Fibroblast of the conjunctiva (primary cell): Measurements from ENCODE around the gene SMAP2.
A peak's percentile ranks its signal among the peaks of the same experiment; 100 is the strongest.
"Not testable (repeated sequence)": the region's sequence is repeated elsewhere in the genome, so short reads cannot be mapped to it uniquely, and the experiment has no call there.

Experiments
- DNase-seq: peaks from one replicate; pipeline ENCODE4 v3.0.0-alpha.2; 2010; ENCODE audit warnings: low read depth

SMAP2 gene

GRCh38 chr1:40372658-40373322, 737 bp upstream of the SMAP2 start:
- no peak for DNase-seq

- DNase-seq = no peak
These were observed 4.0 kb downstream of the SMAP2 start for GRCh38 chr1:40377512-40377911.

GRCh38 chr1:40379785-40380452, 6.4 kb downstream of the SMAP2 start:
- no peak for DNase-seq

GRCh38 chr1:40380817-40381216, 7.3 kb downstream of the SMAP2 start:
- no peak for DNase-seq

- no peak for DNase-seq
These were observed 8.0 kb downstream of the SMAP2 start for GRCh38 chr1:40381268-40382107.

- no peak for DNase-seq
These were observed 8.6 kb downstream of the SMAP2 start for GRCh38 chr1:40382108-40382460.

GRCh38 chr1:40382601-40383000, 9.1 kb downstream of the SMAP2 start:
- DNase-seq = no peak

DNA sequence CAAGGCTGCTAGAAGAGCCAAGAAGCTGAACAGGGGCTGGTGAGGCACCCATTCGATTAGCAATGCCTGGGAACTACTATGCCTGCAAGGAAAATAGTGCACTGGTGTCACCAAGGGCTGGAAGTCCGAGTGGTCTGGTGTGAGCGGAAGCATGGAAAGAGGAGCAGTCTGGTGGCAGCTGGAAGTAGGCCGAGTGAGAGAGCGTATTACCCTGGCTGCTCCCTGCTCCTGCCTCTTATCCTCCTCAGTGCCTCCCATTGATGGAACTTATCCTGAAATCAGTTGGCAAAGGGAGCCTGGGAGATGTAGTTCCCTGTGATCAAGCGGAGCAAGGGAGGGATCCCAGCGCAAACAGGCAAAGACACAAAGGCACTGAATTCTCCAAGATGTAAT, 9.6 kb downstream of the SMAP2 start:
- DNase-seq = no peak

DNA sequence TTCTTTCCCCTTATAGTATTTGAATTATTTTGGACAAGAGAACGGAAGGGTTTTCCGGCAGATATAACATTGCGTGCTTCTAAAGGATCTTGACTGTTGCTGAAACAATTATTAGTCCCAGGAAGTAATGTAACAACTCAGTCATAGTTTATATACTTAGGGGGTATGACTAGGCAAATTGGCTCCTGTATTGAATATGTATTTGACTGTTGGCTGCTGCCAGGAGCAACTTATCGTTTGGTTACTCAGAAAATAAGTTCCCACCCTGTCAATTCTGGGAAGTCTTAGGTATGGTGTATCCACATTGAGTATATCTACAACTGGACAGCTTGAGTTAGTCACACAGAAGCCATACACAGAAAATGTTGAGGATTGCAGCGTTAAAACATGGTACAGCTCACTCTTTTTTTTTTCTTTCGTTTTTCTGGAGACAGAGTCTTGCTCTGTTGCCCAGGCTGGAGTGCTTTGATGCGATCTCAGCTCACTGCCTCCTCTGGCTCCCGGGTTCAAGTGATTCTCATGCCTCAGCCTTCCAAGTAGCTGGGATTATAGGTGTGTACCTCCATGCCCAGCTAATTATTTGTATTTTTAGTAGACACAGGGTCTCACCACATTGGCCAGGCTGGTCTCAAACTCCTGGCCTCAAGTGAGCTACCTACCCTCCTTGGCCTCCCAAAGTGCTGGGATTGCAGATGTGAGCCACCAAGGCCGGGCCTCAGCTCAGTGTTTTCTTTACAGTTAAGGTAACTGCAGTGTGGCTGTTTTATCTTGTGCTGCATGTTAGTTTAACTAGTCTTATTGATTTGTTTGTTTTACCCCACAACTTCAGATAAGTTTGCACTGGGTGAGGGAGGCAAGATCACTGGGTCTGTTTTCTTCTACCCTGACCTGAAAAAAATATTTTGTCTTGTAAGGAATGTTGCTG, 10.2 kb downstream of the SMAP2 start:
- no peak for DNase-seq

GRCh38 chr1:40384413-40384762, 10.9 kb downstream of the SMAP2 start:
- DNase-seq = no peak

- DNase-seq = no peak
These were observed 11.4 kb downstream of the SMAP2 start for GRCh38 chr1:40384887-40385286.

- no peak for DNase-seq
These were observed 12.2 kb downstream of the SMAP2 start for GRCh38 chr1:40385437-40386358.

- no peak for DNase-seq
These were observed 12.8 kb downstream of the SMAP2 start for GRCh38 chr1:40386359-40386723.

- DNase-seq = no peak
These were observed 13.3 kb downstream of the SMAP2 start for GRCh38 chr1:40386796-40387195.

DNA sequence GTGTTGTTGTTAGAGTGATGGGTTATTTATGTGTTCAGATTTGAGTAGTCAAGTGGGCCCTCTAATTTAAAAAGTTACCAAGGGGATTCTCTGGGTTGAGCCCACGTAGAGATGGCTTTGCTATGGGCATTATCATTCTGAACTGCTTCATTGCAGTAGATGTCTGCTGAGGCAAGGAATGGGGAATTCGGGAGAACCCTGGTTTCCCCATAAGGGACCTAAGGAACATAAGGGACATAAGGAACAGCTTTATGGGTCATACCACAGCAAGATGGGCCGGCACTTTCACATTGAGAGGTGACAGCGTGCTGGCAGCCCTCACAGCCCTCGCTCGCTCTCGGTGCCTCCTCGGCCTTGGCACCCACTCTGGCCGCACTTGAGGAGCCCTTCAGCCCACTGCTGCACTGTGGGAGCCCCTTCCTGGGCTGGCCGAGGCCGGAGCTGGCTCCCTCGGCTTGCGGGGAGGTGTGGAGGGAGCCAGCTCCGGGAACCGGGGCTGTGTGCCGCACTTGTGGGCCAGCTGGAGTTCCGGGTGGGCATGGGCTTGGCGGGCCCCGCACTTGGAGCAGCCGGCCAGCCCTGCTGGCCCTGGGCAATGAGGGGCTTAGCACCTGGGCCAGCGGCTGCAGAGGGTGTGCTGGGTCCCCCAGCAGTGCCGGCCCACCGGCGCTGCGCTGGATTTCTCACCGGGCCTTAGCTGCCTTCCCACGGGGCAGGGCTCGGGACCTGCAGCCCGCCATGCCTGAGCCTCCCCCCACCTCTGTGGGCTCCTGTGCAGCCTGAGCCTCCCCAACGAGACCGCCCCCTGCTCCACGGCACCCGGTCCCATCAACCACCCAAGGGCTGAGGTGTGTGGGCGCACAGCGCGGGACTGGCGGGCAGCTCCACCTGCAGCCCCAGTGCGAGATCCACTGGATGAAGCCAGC, 14.1 kb downstream of the SMAP2 start:
- DNase-seq = not testable (repeated sequence)

DNA sequence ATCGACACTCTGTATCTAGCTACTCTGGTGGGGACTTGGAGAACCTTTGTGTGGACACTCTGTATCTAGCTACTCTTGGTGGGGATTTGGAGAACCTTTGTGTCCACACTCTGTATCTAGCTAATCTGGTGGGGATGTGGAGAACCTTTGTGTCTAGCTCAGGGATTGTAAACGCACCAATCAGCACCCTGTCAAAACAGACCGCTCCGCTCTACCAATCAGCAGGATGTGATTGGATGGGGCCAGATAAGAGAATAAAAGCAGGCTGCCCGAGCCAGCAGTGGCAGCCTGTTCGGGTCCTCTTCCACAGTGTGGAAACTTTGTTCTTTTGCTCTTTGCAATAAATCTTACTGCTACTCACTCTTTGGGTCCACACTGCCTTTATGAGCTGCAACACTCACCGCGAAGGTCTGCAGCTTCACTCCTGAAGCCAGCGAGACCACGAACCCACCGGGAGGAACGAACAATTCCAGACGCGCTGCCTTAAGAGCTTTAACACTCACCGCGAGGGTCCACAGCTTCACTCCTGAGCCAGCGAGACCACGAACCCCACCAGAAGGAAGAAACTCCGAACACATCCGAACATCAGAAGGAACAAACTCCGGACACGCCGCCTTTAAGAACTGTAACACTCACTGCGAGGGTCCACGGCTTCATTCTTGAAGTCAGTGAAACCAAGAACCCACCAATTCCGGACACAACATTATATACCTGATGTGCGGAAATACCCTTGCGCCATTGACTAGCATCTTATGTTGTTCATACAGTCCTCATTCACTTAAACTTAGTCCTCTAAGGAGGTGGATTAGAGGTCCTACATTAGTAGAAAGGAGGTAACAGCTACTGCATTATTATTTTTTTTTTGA, 15.2 kb downstream of the SMAP2 start:
- not testable (repeated sequence) for DNase-seq

GRCh38 chr1:40389322-40389803, 15.8 kb downstream of the SMAP2 start:
- DNase-seq = no peak

GRCh38 chr1:40389871-40390560, 16.5 kb downstream of the SMAP2 start:
- peak; percentile 85 for DNase-seq
